ENCODE results near the gene STXBP5.

DNA sequence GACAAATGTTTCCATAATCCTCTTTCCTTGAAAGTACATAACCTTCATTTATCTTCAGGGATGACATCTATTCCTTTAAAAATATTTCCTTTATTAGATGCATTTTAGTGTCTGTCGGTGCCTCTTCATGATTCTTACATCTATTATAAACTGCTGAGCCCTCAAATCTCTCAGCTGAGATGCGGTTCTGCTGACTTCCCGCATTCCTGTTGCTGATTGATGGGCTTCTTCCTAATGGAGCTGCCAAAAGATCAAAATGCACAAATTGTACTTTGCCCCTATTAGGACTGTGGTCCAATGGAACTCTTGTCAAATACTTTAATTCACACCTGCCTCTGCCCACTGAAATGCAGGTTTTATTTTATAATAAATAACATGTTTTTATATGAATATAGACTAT lies 225.6 kb downstream of the STXBP5 start:
- no peak for TF ChIP-seq POLR2AphosphoS5 (IDR thresholded peaks at IDR 0.05)
- TF ChIP-seq POLR2A (IDR thresholded peaks at IDR 0.05), result no peak
- no peak for TF ChIP-seq CTCF (IDR thresholded peaks at IDR 0.05)
